Muscle layer of duodenum (tissue), 2 donors: ENCODE results near the gene ZNF492.
A peak's percentile ranks its signal among the peaks of the same experiment; 100 is the strongest.
"Not testable (repeated sequence)": the region's sequence is repeated elsewhere in the genome, so short reads cannot be mapped to it uniquely, and the experiment has no call there.

Source experiments
- H3K27ac ChIP-seq: one replicate; pipeline ENCODE4 v1.7.0; 2013; ENCODE audit warnings: mild to moderate bottlenecking, low read length
- H3K27me3 ChIP-seq: one replicate; pipeline ENCODE4 v1.7.0; 2013; ENCODE audit warnings: low read depth, mild to moderate bottlenecking, control low read depth, low read length
- H3K36me3 ChIP-seq, 2 donors: one replicate each; pipeline ENCODE4 v1.7.0; 2013; ENCODE audit warnings: low read length in 2 of 2, control low read depth in 1 of 2, mild to moderate bottlenecking in 1 of 2; ENCODE audit not compliant: insufficient read depth in 2 of 2, control insufficient read depth in 1 of 2
- H3K4me1 ChIP-seq, 2 donors: one replicate each; pipeline ENCODE4 v1.7.0; 2013; ENCODE audit warnings: low read length in 2 of 2, mild to moderate bottlenecking in 2 of 2, control low read depth in 1 of 2, moderate library complexity in 1 of 2; ENCODE audit not compliant: insufficient read depth in 2 of 2, control insufficient read depth in 1 of 2
- H3K4me3 ChIP-seq, 2 donors: one replicate each; pipeline ENCODE4 v1.7.0; 2013; ENCODE audit warnings: low read length in 2 of 2, low read depth in 1 of 2, mild to moderate bottlenecking in 1 of 2
- H3K9me3 ChIP-seq, 2 donors: one replicate each; pipeline ENCODE4 v1.7.0; 2013; ENCODE audit warnings: low read length in 2 of 2, control low read depth in 1 of 2, mild to moderate bottlenecking in 1 of 2; ENCODE audit not compliant: control insufficient read depth in 1 of 2
- donor health status: healthy.

Gene ZNF492

GRCh38 chr19:22619932-22620331, 14.2 kb upstream of the ZNF492 start:
- Histone ChIP-seq H3K9me3 (no peaks in the 10 kb centered on the region), H3K4me1 (peaks cover 0 to 4% of the 10 kb centered on the region in 2 donors), H3K27ac (no peak overlapping the region), H3K4me3 (no peak overlapping the region), H3K27me3 (no peaks in the 10 kb centered on the region), H3K36me3 (no peaks in the 10 kb centered on the region)

GRCh38 chr19:22620401-22620800, 13.7 kb upstream of the ZNF492 start:
- no peaks in the 10 kb centered on the region for H3K9me3 ChIP-seq
- H3K4me3 ChIP-seq, result no peak overlapping the region
- H3K36me3 ChIP-seq, result no peaks in the 10 kb centered on the region
- no peak overlapping the region for H3K27ac ChIP-seq
- H3K27me3 ChIP-seq, result no peaks in the 10 kb centered on the region
- peaks cover 0 to 4% of the 10 kb centered on the region in 2 donors for H3K4me1 ChIP-seq

GRCh38 chr19:22620912-22621311, 13.2 kb upstream of the ZNF492 start:
- peaks cover 0 to 4% of the 10 kb centered on the region in 2 donors for H3K4me1 ChIP-seq
- H3K9me3 ChIP-seq, result no peaks in the 10 kb centered on the region
- H3K4me3 ChIP-seq, result no peak overlapping the region
- no peak overlapping the region for H3K27ac ChIP-seq
- H3K27me3 ChIP-seq, result no peaks in the 10 kb centered on the region
- H3K36me3 ChIP-seq, result no peaks in the 10 kb centered on the region

DNA sequence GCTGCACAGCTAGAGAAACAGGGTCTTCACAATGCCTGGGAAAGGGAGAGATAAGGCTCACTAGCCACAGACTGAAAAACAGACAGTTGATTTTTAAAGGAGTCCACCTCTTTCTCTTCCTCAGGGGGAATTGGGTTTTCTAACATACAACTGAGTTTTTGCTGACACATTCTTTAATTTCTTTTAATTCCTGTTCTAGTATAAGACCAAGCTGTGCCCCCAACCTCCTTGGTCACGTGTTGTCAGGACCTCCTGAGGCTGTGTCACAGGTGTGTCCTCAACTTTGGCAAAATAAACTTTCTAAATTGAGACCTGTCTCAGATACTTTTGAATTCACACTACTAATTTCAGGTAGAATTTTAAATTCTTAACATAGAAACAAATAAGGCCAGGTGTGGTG, 12.1 kb upstream of the ZNF492 start:
- Histone ChIP-seq H3K27me3 (no peaks in the 10 kb centered on the region), H3K4me3 (no peak overlapping the region), H3K4me1 (peaks cover 0 to 4% of the 10 kb centered on the region in 2 donors), H3K27ac (no peak overlapping the region), H3K9me3 (no peaks in the 10 kb centered on the region), H3K36me3 (no peaks in the 10 kb centered on the region)

DNA sequence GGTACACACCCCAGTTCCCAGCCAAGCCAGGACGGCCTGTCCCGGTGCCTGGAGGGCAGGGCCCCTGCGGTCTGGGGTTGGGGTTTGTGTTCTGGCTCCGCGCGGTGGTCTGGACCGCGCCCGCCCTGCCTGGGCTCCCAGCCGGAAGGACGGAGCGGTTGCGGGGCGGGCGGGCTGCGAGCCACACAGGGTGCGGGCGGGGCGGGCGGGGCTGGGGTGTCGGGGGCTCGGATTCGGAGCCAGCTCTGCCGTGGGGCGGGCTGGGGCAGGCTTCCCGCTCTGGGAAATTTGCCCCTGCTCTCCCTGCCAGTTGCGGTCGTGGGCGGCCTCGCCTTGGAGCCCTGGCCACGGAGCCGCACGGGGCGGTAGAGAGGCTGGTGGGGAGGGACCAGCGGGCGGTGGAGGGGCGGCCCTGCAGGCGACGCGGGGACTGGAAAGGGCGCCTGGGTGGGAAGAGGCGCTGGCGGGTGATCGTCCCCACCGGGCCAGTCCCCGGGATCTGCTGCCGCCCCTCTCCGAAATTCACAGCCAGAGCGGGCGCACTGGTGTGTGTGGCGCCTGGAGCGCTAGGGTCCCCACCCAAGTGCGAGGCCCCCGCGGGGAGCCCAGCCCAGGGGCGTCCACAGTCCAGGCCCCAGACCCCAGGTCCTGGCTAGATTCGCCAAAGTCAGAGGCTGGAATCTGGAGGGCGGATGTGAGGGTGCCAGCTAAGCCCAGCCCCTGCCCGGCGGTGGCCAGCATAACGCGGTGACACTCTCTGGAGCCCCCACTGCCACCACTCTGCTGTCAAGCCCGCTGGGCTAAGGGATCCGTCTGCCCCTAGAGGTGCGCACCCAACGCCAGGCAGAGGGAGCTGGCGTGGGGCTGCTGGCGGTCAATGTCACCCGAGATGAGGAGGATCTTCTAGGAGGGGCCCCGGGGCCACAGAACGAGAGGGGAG, 11.0 kb upstream of the ZNF492 start:
- Histone ChIP-seq H3K4me3 (peak overlapping the region in 1 of 2 donors; percentile 52), H3K4me1 (peaks cover 0 to 4% of the 10 kb centered on the region in 2 donors), H3K36me3 (no peaks in the 10 kb centered on the region), H3K9me3 (no peaks in the 10 kb centered on the region), H3K27ac (no peak overlapping the region), H3K27me3 (no peaks in the 10 kb centered on the region)

GRCh38 chr19:22623841-22624221, 10.3 kb upstream of the ZNF492 start:
- no peaks in the 10 kb centered on the region for H3K27me3 ChIP-seq
- H3K36me3 ChIP-seq, result no peaks in the 10 kb centered on the region
- H3K4me1 ChIP-seq, result peaks cover 0 to 4% of the 10 kb centered on the region in 2 donors
- no peaks in the 10 kb centered on the region for H3K9me3 ChIP-seq
- H3K27ac ChIP-seq, result no peak overlapping the region
- peak overlapping the region in 1 of 2 donors; percentile 52 for H3K4me3 ChIP-seq

- no peaks in the 10 kb centered on the region for H3K9me3 ChIP-seq
- H3K4me1 ChIP-seq, result peaks cover 0 to 4% of the 10 kb centered on the region in 2 donors
- no peak overlapping the region for H3K27ac ChIP-seq
- H3K4me3 ChIP-seq, result no peak overlapping the region
- H3K36me3 ChIP-seq, result no peaks in the 10 kb centered on the region
- no peaks in the 10 kb centered on the region for H3K27me3 ChIP-seq
Observed at GRCh38 chr19:22625266-22626035, 8.7 kb upstream of the ZNF492 start.

DNA sequence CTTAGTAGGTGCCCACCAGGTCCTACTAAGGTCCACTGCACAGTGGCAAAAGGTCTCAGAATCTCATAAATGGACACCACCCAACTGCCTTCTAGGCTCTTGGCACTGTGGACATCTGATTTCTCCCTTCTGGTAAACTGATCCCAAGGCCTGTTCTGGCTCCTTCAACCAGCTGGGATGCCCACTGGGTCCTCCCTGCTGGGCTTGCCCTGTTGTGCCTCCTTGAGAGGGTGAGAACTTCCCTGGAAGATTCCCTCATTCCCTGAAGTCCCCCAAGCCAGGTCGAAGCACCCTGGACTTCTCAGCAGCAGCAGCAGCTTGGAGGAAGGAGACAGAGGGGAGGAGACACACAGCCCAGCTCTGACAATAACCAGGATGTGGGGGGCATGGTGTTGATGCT, 6.6 kb upstream of the ZNF492 start:
- no peak overlapping the region for H3K4me3 ChIP-seq
- no peaks in the 10 kb centered on the region for H3K9me3 ChIP-seq
- no peaks in the 10 kb centered on the region for H3K27me3 ChIP-seq
- H3K27ac ChIP-seq, result no peak overlapping the region
- H3K36me3 ChIP-seq, result no peaks in the 10 kb centered on the region
- H3K4me1 ChIP-seq, result peaks cover 0 to 4% of the 10 kb centered on the region in 2 donors

- H3K36me3 ChIP-seq, result no peaks in the 10 kb centered on the region
- H3K27me3 ChIP-seq, result no peaks in the 10 kb centered on the region
- H3K4me1 ChIP-seq, result peaks cover 0 to 2% of the 10 kb centered on the region in 2 donors
- H3K4me3 ChIP-seq, result no peak overlapping the region
- no peaks in the 10 kb centered on the region for H3K9me3 ChIP-seq
- no peak overlapping the region for H3K27ac ChIP-seq
Observed at GRCh38 chr19:22628401-22628800, 5.7 kb upstream of the ZNF492 start.

- Histone ChIP-seq H3K9me3 (no peaks in the 10 kb centered on the region), H3K27ac (no peak overlapping the region), H3K36me3 (no peaks in the 10 kb centered on the region), H3K4me1 (peaks cover 0 to 7% of the 10 kb centered on the region in 2 donors), H3K4me3 (peak overlapping the region in 1 of 2 donors; percentile 80), H3K27me3 (no peaks in the 10 kb centered on the region)
Observed at GRCh38 chr19:22634450-22634827, 315 bp downstream of the ZNF492 start.

DNA sequence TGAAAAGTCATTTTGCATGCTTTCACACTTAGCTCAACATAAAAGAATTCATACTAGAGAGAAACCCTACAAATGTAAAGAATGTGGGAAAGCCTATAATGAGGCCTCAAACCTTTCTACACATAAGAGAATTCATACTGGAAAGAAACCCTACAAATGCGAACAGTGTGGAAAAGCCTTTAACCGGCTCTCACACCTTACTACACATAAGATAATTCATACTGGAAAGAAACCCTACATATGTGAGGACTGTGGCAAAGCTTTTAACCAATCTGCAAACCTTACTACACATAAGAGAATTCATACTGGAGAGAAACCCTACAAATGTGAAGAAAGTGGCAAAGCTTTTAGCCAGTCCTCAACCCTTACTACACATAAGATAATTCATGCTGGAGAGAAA, 51.4 kb downstream of the ZNF492 start:
- not testable (repeated sequence) for H3K36me3 ChIP-seq, H3K27ac ChIP-seq, H3K27me3 ChIP-seq, H3K4me1 ChIP-seq, H3K4me3 ChIP-seq
- H3K9me3 ChIP-seq, result peaks cover 3 to 20% of the 10 kb centered on the region in 2 donors
